DND-41 (cell line): Measurements from ENCODE around the gene PIK3CD.

ENCODE experiments used
- ATAC-seq: fragments of 200-7000 bp; cut with Tn5 transposase; 3 replicates; pipeline ENCODE4 v1.9.1; 2021; ENCODE audit warnings: low read depth; ENCODE audit not compliant: insufficient read depth
- DNase-seq: peaks from one replicate; pipeline ENCODE4 v3.0.0-alpha.2; 2020
- H2AFZ ChIP-seq: 2 replicates; pipeline ENCODE4 v1.6.0; 2012; ENCODE audit warnings: low read depth, low read length
- H3K27ac ChIP-seq: 2 replicates; pipeline ENCODE4 v1.5.1; 2012; ENCODE audit warnings: low read length, inconsistent platforms
- H3K27me3 ChIP-seq: fragments of 200-600 bp; sonication (generic); 2 replicates; pipeline ENCODE4 v1.6.0; 2012; ENCODE audit warnings: low read length, mild to moderate bottlenecking, inconsistent platforms; ENCODE audit not compliant: insufficient read depth, poor library complexity
- H3K36me3 ChIP-seq: 2 replicates; pipeline ENCODE4 v1.5.1; 2012; ENCODE audit warnings: low read length, inconsistent platforms; ENCODE audit not compliant: insufficient read depth
- H3K4me1 ChIP-seq: 2 replicates; pipeline ENCODE4 v1.5.1; 2012; ENCODE audit warnings: mild to moderate bottlenecking, low read length; ENCODE audit not compliant: insufficient read depth
- H3K4me2 ChIP-seq: 2 replicates; pipeline ENCODE4 v1.6.0; 2012; ENCODE audit warnings: mild to moderate bottlenecking, moderate library complexity, low read length, inconsistent platforms; ENCODE audit not compliant: insufficient read depth
- H3K4me3 ChIP-seq, 2 experiments: fragments of 200-600 bp in 1 of 2; shearing (Covaris generic) in 1 of 2; 2 replicates each; pipeline ENCODE4 v1.5.1; 2012 to 2016; ENCODE audit warnings: inconsistent platforms in 2 of 2, low read length in 2 of 2, mild to moderate bottlenecking in 2 of 2, low read depth in 1 of 2, moderate library complexity in 1 of 2
- H3K79me2 ChIP-seq: 2 replicates; pipeline ENCODE4 v1.6.0; 2012; ENCODE audit warnings: low read length, inconsistent platforms; ENCODE audit not compliant: insufficient read depth
- H3K9ac ChIP-seq: 2 replicates; pipeline ENCODE4 v1.6.0; 2012; ENCODE audit warnings: low read depth, mild to moderate bottlenecking, inconsistent platforms, low read length, moderate library complexity
- H3K9me3 ChIP-seq: 2 replicates; pipeline ENCODE4 v1.5.1; 2012; ENCODE audit warnings: low read length, moderate library complexity, mild to moderate bottlenecking, inconsistent platforms; ENCODE audit not compliant: insufficient read depth, severe bottlenecking
- H4K20me1 ChIP-seq: 2 replicates; pipeline ENCODE4 v1.6.0; 2012; ENCODE audit warnings: low read length; ENCODE audit not compliant: insufficient read depth
- EZH2 ChIP-seq: IDR thresholded peaks from 3 replicates; pipeline ENCODE4 v1.6.1; 2012; ENCODE audit warnings: borderline replicate concordance, low read depth, mild to moderate bottlenecking, moderate library complexity, low read length, inconsistent platforms; ENCODE audit not compliant: severe bottlenecking
- TF ChIP-seq, protein P1 (sequence below): IDR thresholded peaks from 2 replicates; pipeline ENCODE4 v1.5.1; 2012; ENCODE audit warnings: borderline replicate concordance, low read length, moderate library complexity, mild to moderate bottlenecking; ENCODE audit not compliant: poor library complexity, severe bottlenecking; ENCODE audit errors: extremely low read depth

The PIK3CD gene

DNA sequence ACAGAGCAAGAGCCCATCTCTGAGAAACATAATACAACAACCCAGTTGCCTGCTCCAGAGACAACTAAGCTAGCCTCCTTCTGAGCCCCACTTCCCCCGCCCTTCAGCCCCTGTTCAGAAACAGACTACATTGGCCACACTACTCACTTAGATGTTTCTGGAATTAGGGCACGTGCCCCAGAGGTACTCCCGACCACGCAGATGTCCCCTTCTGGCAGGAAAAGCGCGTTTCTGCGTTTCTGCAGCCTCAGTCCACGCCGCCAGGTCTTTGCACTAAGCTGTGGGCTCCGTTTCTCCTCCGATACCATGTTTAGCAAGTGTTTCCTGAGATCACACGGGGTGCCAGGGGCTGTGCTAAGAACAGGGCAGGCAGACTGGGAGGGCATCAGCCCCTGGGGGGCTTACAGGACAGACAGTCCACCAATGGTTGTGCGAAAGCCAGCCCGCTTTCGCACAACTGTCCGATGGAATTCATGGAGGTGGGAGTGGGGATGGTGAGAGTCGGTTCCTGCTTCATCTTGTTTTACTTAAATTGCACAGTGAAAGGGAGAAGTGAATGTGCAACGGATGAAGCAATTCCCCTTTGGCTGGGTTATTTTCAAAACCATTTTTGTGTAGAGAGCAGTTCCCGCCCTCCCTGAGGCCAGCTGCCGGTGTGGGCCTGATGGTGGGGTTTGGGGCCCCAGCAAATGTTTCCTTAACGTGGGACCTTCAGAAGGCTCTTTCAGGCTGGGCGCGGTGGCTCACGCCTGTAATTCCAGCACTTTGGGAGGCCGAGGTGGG, 2.7 kb downstream of the PIK3CD start:
- peak overlapping the region in 1 of 2 experiments; percentile 67; a peak in 2 of 4 replicates for H3K4me3 ChIP-seq
- peak overlapping the region; percentile 86 for H3K27ac ChIP-seq
- peaks cover 57% of the 10 kb centered on the region for H4K20me1 ChIP-seq
- peaks cover 54% of the 10 kb centered on the region for H3K4me1 ChIP-seq
- H3K9ac ChIP-seq, result peak overlapping the region; percentile 91; the same call in 1 of the 2 replicates
- H3K36me3 ChIP-seq, result peaks cover 11% of the 10 kb centered on the region; the same call in 1 of the 2 replicates
- H3K27me3 ChIP-seq, result no peaks in the 10 kb centered on the region
- peaks cover 90% of the 10 kb centered on the region for H3K79me2 ChIP-seq
- no peaks in the 10 kb centered on the region for H3K9me3 ChIP-seq
- H2AFZ ChIP-seq, result no peak overlapping the region
- no peak for ATAC-seq
- DNase-seq, result no peak
- no peak for TF ChIP-seq EZH2
- TF ChIP-seq, protein P1, sequence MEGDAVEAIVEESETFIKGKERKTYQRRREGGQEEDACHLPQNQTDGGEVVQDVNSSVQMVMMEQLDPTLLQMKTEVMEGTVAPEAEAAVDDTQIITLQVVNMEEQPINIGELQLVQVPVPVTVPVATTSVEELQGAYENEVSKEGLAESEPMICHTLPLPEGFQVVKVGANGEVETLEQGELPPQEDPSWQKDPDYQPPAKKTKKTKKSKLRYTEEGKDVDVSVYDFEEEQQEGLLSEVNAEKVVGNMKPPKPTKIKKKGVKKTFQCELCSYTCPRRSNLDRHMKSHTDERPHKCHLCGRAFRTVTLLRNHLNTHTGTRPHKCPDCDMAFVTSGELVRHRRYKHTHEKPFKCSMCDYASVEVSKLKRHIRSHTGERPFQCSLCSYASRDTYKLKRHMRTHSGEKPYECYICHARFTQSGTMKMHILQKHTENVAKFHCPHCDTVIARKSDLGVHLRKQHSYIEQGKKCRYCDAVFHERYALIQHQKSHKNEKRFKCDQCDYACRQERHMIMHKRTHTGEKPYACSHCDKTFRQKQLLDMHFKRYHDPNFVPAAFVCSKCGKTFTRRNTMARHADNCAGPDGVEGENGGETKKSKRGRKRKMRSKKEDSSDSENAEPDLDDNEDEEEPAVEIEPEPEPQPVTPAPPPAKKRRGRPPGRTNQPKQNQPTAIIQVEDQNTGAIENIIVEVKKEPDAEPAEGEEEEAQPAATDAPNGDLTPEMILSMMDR, result no peak
- peak overlapping the region; percentile 96 for H3K4me2 ChIP-seq

DNA sequence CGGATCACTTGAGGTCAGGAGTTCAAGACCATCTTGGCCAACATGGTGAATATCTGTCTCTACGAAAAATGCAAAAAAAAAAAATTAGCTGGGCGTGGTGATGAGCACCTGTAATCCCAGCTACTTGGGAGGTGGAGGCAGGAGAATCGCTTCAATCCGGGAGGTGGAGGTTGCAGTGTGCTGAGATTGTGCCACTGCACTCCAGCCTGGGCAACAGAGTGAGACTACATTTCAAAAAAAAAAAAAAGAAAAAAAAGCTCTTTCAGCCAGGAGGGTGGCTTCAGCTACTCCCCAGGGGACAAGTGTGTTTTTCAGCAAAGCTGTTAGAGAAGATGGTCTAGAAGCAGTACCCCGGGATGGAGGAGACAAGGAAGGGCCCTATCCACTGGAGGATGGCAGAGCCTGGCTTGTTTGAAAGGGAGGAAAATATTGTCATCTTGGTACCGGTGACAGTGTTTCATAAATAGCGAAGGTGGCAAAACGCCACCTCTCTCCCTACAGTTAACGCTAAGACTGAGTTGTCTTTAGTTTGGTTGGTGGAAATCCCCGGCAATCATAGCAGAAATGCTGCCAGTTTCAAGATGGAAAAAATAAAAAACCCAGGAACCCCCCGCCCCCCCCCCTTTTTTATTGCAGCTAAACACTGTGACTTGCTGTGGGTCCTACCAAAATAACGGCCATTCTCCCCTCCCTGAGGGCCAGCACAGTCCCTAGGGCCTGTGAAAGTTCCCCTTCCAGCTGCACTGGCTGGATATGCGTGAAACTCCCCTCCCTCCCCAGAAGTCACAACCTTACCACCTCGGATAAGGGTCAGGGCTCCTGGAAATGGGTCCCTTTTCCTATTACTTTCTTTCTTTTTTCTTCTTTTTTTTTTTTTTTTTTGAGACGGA, 3.5 kb downstream of the PIK3CD start:
- H3K79me2 ChIP-seq, result peaks cover 98% of the 10 kb centered on the region
- H2AFZ ChIP-seq, result no peak overlapping the region
- DNase-seq (no peak), ATAC-seq (no peak)
- H3K36me3 ChIP-seq, result peaks cover 17% of the 10 kb centered on the region
- peak overlapping the region; percentile 96 for H3K4me2 ChIP-seq
- H4K20me1 ChIP-seq, result peaks cover 57% of the 10 kb centered on the region
- no peaks in the 10 kb centered on the region for H3K27me3 ChIP-seq
- peak overlapping the region; percentile 42; the same call in 1 of the 2 replicates for H3K27ac ChIP-seq
- no peaks in the 10 kb centered on the region for H3K9me3 ChIP-seq
- 0 out of 2 replicates have a peak overlapping the region, but pooled peaks have one; percentile 91 for H3K9ac ChIP-seq
- no peak for TF ChIP-seq EZH2
- TF ChIP-seq, protein P1, result no peak
- peaks cover 56% of the 10 kb centered on the region for H3K4me1 ChIP-seq
- H3K4me3 ChIP-seq, result no peak overlapping the region

DNA sequence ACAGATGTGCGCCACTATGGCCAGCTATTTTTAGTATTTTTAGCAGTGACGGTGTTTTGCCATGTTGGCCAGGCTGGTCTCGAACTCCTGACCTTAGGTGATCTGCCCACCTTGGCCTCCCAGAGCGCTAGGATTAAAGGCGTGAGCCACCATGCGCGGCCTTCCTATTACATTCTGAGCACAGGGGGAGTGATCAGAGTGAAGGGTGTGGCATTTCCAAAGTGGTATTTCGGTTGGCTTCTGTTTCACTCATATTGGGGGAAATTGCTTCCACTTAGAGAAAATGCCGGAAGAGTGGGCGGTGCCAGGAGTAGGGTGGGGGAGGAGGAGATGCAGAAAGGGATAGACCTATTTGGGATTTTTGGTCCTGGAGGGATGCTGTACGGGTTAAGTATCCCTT, 4.3 kb downstream of the PIK3CD start:
- peaks cover 63% of the 10 kb centered on the region for H4K20me1 ChIP-seq
- H3K27me3 ChIP-seq, result no peaks in the 10 kb centered on the region
- peaks cover 49% of the 10 kb centered on the region for H3K4me1 ChIP-seq
- H3K36me3 ChIP-seq, result peaks cover 25% of the 10 kb centered on the region
- peaks cover 99% of the 10 kb centered on the region for H3K79me2 ChIP-seq
- no peaks in the 10 kb centered on the region for H3K9me3 ChIP-seq
- no peak overlapping the region for H3K9ac ChIP-seq
- TF ChIP-seq, protein P1, result no peak
- TF ChIP-seq EZH2, result no peak
- H3K4me2 ChIP-seq, result no peak overlapping the region
- ATAC-seq, result no peak
- no peak overlapping the region for H3K4me3 ChIP-seq
- no peak overlapping the region for H2AFZ ChIP-seq
- H3K27ac ChIP-seq, result no peak overlapping the region
- no peak for DNase-seq
